Measurements from ENCODE around the gene EIF4H.

- no peak for TF ChIP-seq CTCF (IDR thresholded peaks at IDR 0.05; ENCODE audit: low read depth, low read length, poor library complexity, severe bottlenecking)
- TF ChIP-seq EZH2phosphoT487 (IDR thresholded peaks at IDR 0.05; ENCODE audit: borderline replicate concordance, low read length) = no peak
Observed at GRCh38 chr7:74215921-74216320, 41.8 kb downstream of the EIF4H start.

Measured in DOHH2 (cell line).